IPS-11a (cell line): Measurements from ENCODE around the gene GPR65.
"Not testable (repeated sequence)": the region's sequence is repeated elsewhere in the genome, so short reads cannot be mapped to it uniquely, and the experiment has no call there.

Experiments used
- H3K4me3 ChIP-seq: one replicate; pipeline ENCODE4 v1.5.1; 2013; ENCODE audit warnings: low read depth, low read length, control low read depth

Gene GPR65

DNA sequence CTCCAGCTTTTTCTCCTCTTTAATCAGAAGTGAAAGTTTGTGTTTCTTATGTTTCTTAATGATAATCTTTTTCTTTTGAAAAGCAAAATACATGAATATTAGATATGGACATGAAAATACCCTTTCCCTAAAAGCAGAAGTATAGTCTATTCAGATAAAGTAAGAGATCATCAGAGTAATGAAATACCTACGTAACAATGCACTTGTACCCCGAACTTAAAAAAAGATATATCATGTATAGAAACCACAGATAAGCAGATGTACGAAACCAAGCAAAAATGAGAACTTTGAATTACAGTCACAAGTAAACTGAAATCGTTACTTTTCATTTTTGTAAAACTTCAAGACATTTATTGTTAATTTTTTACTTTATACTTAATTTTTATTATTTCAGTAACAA lies 1.5 kb upstream of the GPR65 start:
- no peak overlapping the region for H3K4me3 ChIP-seq

DNA sequence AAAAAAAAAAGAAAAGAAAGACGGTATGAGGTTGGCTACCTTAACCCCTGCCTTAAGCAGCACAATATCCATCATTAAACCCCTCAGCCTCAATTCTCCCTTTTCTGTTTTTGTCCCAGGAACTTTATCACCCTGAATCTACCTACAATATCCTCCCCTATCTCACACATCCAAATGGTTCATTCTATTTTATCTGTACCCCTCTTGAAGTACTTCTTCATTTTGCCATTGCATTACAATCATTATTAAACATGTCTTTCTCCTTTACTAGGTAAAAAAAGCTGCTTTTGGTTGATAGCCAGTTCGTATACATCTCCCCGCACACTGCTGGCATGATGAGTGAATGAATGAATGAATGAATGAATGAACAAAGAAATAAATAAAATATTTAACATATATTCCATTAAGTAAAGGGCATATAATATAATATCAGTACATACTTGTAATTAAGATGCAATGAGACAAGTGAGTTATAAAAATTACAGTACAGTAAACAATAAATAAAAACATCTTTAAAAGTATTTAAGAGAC lies 364 bp upstream of the GPR65 start:
- H3K4me3 ChIP-seq, result no peak overlapping the region

DNA sequence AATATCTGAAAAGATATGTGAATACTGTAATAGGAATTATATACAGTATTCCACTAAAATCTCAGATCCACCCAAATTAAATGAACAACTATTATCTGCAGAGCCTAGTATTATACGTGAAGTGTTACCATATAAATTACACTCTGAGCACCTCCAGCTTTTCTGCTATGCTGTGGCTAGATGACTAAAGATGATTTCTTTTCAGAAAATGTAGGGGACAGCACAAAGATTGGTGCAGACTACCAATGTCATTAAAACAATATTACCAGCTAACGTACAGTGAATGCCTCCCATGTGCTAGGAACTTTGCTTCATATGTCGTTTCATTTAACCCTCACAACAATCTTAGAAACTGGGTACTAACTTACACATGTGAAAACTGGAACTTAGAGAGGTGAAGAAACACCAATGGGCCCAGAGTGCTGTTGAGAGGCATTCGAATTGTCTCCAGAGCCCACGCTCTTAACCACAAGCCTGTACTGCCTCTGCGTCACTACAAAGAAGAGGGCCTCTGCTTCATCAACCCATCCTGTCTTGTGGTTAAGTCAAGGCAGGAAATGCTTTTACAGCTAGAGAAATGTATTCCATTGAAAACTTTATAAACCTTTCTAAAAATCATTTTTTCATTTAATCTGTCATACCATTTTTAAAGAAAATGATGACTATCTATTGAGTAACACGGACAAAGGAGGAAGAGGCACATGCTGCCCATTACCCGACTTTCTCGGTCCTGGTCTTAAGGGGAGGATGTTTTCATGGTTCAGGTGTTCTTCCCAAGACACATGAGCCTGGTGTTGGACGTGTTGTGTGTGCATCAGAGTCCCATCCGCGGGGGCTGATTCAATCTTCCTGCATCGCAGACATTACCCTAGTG lies 1.3 kb downstream of the GPR65 start:
- no peak overlapping the region for H3K4me3 ChIP-seq

DNA sequence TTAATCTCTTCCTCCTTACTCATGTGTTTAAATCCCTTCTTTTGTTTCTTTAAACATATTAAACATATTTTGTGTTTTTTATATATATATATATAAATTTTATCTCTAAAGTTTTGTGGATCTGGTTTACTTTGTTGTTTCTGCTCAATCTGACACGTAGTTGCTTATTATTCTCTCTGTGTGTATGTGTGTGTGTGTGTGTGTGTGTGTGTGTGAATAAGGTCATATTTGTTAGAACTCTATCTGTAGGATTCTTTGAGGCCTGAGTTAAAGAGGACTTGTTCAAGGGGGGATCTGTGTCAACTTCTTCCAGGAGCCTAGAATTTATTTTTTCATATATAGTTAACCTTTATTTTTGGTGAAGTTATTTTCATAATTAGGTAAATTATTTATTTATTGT lies 2.7 kb downstream of the GPR65 start:
- H3K4me3 ChIP-seq, result no peak overlapping the region

DNA sequence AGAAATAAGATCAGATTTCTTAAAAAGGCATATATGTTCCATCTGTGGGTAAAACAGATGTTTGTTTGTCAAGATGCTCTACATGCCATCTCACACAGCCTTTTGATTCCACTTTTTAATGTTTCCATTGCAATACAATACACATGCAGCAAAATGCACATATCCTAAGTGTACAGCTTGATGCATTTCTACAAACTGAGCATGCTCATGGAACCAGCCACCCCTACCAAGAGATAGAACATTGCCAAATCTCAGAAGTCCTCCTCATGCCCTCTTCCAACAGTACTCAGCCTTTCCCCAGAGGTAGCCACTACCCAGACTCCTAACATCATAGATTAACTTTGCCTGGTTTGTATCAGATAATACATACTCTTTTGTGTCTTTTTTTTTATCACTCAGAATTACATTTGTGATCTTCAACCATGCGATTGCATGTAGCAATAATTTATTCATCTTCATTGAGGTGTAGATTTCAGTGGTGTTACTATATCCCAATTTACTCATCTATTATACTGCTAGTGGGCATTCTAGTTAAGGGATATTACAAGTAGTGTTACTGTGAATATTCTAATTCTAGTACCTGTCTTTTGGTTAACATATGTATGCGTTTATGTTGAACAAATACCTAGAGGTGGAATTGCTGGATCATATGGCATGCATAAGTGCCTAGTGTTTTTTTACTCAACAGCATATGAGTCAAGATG lies 3.3 kb downstream of the GPR65 start:
- H3K4me3 ChIP-seq, result no peak overlapping the region

DNA sequence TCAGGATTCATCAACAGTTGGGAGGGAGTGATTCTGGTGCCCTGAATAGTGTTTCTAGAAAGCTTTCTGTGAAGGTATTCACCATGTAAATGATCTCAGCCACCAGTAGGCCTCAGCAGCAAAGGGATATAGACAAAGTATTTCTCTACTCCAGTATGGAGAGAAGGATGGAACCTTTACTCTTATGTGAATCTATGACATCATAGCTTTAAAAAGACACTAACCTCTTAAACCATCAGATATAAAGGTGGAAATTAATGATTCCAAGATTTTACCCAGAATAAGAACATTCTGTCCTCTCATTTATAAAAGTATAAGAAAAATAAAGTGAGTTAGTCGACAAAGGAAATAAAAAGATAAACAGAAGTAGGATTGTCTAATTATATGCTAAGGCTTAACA lies 4.6 kb downstream of the GPR65 start:
- no peak overlapping the region for H3K4me3 ChIP-seq

DNA sequence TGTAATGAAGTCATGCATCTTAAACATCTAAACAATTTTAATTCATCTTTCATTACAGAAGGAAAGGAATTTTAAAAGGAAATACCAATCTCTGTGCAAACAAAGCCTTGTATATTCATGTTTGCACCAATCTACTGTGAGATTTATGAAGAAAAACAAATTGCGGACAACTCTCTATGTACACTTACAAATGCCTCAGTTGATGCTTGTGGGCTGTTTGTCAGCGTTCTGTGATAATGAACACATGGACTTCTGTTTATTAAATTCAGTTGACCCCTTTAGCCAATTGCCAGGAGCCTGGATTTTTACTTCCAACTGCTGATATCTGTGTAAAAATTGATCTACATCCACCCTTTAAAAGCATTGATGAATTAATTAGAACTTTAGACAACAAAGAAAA lies 5.4 kb downstream of the GPR65 start:
- no peak overlapping the region for H3K4me3 ChIP-seq

DNA sequence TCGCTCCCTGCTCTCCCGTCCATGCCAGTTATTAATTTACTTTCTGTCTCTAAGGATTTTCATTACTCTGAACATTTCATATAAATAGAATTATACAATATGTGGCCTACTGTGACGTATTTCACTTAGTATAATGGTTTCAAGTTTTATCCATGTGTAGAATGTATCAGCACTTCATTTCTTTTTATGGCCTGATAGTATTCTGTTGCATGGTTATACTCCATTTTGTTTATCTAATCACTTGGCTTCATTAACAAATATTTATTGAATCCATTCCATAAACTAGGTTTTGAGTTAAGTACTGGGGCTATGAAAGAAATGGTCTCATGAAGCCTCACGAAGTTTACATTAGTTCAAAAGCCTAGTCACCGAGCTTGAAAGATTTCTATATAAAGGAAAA lies 7.6 kb downstream of the GPR65 start:
- H3K4me3 ChIP-seq, result no peak overlapping the region

DNA sequence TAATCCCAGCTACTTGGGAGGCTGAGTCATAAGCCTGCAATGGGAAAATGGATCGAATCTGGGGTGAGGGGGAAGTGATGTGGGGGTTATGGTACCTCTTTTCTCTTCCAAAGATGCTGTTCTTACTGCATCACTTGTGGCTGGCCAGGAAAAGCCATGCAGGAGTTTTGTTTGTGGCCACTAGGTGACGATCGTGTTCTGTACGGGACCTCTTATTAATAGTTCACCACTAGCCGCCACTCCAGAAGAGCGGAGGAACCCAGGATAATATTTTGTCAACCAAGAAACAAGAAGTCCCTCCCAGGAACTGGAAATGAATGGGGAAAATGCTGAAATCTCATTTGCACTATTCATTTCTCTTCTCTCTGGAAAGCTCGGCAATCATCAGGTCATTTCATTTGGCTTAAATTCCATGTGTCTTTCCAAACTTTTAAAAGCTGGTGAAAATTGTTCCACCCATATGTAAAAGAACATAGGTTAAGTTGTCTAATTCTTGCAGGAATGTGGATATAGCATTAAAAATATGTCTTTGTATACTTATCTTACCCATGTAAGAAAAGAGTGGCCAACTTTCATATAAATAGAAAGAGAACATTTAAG lies 8.9 kb downstream of the GPR65 start:
- no peak overlapping the region for H3K4me3 ChIP-seq

DNA sequence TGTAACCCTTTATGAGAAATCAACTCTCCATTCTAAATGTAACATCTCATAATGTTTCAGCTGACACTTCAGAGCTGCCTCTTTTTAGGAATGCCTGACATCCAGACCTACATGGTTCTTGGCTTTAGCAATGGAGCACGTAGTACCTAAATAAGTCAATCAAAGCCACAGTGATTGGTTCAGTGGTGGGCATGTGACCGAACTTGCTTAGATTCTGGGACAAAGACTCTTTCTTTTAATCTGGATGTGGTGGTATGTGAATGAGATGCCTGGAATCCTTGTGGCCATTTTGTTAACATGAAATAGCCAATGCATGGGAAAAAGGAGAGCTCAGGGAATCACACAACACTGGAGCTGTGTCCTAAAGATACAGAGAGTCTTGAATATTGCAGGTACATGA lies 11.8 kb downstream of the GPR65 start:
- no peak overlapping the region for H3K4me3 ChIP-seq

DNA sequence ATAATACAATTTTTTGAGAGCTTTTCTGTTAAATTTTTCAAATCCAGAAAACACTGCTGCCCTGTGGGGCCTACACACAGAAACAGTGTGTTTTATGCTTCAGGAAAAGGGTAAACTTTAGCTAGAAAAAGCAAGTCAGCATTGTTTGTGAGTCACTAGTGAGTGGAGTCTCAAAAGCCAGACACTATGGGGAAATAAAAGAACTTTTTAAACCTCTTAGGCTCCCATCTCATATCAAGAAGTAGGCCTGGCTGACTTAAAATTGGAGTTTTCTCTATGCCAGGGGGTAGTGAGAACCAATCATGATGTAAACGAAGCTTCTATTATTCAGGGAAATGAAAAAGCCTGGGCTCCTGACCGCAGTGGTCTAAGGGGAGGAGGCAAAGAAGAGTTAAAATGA lies 12.6 kb downstream of the GPR65 start:
- no peak overlapping the region for H3K4me3 ChIP-seq

DNA sequence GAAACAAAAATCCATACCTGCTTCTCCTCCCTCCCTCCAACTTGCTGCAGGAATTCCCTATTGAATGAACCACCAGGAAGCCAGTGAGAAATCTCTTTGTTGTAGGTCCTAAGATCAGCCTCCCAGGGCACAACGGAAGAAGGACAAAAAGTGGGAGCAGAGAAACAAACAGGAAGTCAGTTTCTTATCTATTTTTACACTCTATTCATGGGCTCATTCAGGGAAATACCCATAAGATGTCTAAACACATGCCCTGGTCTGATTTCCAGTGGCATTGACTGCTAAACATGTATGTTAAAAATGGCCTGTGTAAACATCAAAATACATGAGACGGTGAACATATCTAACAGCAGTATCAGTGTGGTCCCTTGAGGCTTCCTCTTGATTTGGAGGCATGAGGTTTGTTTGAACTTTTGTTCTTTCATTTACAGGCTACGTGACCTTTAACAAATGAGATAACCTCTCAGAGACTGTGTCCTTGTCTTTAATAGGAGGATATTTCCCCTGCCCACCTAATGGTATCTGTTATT lies 18.8 kb downstream of the GPR65 start:
- no peak overlapping the region for H3K4me3 ChIP-seq

DNA sequence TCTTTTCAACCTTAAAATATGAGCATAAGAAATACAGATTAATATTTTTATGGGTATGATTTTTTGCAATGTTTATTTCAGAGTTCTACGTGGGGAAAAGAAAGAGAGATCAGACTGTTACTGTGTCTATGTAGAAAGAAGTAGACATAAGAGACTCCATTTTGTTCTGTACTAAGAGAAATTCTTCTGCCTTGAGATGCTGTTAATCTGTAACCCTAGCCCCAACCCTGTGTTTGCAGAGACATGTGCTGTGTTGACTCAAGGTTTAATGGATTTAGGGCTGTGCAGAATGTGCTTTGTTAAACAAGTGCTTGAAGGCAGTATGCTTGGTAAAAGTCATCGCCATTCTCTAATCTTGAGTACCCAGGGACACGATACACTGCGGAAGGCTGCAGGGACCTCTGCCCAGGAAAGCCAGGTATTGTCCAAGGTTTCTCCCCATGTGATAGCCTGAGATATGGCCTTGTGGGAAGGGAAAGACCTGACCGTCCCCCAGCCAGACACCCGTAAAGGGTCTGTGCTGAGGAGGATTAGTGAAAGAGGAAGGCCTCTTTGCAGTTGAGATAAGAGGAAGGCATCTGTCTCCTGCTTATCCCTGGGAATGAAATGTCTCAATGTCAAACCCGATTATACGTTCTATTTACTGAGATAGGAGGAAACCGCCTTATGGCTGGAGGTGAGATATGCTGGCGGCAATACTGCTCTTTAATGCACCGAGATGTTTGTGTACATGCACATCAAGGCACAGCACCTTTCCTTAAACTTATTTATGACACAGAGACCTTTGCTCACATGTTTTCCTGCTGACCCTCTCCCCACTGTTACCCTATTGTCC lies 19.5 kb downstream of the GPR65 start:
- H3K4me3 ChIP-seq, result not testable (repeated sequence)

DNA sequence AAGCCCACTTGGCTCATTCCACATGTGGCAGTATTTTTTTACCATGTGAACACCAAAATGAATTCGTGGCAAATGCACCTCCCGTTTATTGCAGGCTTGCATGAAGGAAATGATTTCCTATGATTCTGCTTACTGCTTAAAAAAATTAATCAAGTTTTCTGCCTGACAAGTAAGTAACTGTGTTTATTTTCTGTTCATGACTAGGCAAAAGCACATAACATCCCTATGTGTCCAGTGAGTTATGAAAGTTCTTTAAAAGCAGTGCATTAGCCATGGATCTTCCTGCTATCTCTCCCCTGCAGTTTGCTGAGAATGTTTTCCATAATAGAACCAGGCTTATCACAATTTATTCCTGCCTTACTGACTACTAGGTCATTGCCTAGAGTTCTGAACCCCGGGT lies 20.4 kb downstream of the GPR65 start:
- no peak overlapping the region for H3K4me3 ChIP-seq

DNA sequence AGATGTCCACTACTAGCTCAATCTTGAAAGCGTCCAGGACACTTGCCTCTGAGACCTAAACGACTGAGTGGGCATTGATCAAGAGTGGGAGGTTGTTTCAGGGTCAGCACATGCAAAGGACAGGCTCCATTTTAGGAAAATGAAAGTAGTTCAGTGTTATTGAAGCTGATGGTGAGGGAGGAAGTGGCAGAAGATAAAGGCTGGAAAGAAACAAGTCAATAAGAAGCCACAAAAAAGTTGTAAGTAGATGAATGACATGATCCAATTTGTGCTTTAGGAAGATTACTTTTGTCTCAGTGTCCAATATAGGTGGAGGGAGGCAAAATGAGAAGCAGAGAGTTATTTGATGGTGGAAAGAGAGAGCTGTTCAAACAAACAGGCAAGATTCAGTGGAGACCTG lies 22.0 kb downstream of the GPR65 start:
- H3K4me3 ChIP-seq, result no peak overlapping the region

DNA sequence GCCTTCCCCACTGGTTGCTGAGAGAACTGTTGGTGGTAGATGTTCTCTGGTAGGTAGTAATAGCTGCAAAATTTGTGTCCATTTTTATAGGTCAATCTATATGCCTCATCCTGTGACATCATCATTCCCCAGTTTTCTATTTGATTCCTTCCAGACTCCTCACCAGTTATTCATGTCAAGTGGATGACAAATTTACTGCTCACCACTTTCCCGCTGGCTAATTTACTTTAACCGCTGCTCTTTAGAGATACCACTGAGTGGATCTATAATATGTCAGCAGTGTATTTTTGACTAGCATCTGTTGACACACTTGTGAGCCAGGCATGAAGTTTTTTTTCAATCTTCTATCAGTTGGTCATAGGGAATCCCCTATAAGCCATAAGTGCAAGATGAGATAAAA lies 24.6 kb downstream of the GPR65 start:
- H3K4me3 ChIP-seq, result no peak overlapping the region

DNA sequence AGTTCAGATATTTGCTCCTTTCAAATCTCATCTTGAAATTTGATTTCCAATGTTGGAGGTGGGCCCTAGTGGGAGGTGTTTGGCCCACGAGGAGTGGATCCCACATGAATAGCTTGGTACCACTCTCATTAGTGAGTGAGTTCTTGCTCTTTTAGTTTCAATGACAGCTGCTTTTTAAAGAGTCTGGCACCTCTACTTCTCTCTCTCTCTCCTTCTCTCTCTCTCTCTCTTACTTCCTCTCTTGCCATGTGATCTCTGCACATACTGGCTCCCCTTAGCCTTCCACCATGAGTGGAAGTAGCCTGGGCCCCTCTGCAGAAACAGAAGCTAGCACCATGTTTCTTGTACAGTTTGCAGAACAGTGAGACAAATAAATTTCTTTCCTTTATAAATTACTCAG lies 25.1 kb downstream of the GPR65 start:
- no peak overlapping the region for H3K4me3 ChIP-seq

DNA sequence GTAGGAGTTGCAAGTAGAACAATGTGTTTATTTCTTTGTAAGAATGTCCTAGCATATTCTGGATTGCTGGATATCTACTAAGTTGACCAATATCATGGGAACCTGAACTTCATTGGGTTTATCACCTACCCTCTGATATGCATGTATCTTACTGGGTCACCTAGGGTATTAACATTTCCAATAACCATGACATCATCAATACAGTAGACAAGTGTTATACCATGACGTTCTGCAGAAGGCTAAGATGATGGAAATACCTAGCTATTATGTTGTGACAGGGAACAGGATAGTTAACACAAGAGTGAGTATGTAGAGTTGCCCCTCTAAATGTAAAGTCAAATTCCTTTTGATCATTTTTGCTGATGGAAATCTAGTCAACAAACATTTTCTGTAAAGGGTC lies 26.0 kb downstream of the GPR65 start:
- no peak overlapping the region for H3K4me3 ChIP-seq

DNA sequence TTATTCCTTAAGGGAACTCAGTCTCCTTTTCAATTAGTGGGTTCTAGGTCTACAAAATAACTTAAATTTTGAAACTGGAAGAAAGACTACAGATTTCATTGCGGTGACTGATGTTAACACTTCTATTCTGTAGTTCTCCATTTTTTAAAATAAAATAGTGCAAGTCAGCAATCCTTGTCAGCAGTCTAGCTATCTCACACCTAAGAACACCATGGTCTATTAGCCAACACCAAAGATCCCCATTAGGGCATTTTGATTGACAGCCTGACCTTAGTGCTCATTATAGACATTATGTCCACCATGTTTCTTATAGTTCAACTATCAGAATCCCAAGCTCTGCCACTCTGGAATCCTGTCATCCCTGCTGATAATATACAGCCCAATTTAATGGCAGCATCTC lies 27.4 kb downstream of the GPR65 start:
- no peak overlapping the region for H3K4me3 ChIP-seq

DNA sequence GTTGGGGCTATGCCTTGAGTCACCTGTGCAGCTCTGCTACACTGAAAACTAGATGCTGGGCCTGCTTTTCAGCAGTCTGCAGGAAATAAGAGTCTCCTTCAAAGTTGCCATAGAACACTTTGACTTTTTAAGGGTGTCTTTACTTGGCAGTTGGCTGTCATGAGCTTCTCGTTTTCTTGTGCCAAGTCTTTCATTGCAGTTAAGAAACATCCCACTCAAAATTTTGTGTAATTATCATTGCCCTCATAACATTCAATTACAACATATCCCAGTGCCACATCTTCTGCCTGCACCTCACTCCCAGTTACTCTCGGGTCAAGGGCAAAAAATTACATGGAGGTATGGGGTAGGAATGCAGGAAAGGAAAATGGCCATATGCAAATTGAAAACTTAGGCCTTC lies 29.1 kb downstream of the GPR65 start:
- H3K4me3 ChIP-seq, result no peak overlapping the region

DNA sequence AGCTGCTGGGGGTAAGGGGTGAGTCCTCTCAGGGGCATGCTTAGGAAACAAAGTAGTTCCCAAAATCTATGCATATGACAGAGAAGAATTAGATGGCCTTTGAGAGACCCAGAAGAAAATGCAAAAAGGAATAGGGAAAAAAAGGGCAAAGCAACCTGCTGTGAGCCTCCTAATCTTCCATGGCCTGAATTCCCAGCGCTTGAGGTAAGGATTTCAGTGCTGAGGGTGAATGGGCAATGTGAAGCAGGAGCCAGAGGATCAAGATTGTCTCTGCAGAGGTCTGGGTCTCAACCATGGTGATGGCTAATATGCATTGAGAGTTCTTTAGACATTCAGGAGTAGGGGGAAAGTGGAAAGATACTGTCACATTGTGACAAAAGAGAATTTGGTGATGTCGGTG lies 31.5 kb downstream of the GPR65 start:
- H3K4me3 ChIP-seq, result no peak overlapping the region
